Inferior parietal cortex (tissue), 1 donor: ENCODE measurements around the gene SF1.
"Not testable (repeated sequence)": the region's sequence is repeated elsewhere in the genome, so short reads cannot be mapped to it uniquely, and the experiment has no call there.

Experiments
- DNase-seq: peaks from one replicate; pipeline ENCODE4 v3.0.0-alpha.2; 2016; ENCODE audit errors: extremely low spot score

Gene SF1

GRCh38 chr11:64778473-64779298, at the start of gene SF1:
Gene SF1, minus strand, starts transcription at chr11:64778542. Its CDS starts 150 bp downstream, at chr11:64778392.
- DNase-seq, result peak; percentile 100

GRCh38 chr11:64827451-64827839, 49.1 kb upstream of the SF1 start:
- DNase-seq, result no peak

- DNase-seq, result no peak
Measured at GRCh38 chr11:64826578-64827450, 48.5 kb upstream of the SF1 start.

- DNase-seq, result no peak
Measured at GRCh38 chr11:64826062-64826461, 47.7 kb upstream of the SF1 start.

GRCh38 chr11:64823568-64824119, 45.3 kb upstream of the SF1 start:
- DNase-seq, result no peak

- no peak for DNase-seq
Measured at GRCh38 chr11:64817476-64817875, 39.1 kb upstream of the SF1 start.

- not testable (repeated sequence) for DNase-seq
Measured at GRCh38 chr11:64815433-64815832, 37.1 kb upstream of the SF1 start.

- DNase-seq, result no peak
Measured at GRCh38 chr11:64814712-64815187, 36.4 kb upstream of the SF1 start.

GRCh38 chr11:64813826-64814225, 35.5 kb upstream of the SF1 start:
- no peak for DNase-seq

GRCh38 chr11:64810891-64811272, 32.5 kb upstream of the SF1 start:
- no peak for DNase-seq

GRCh38 chr11:64810271-64810890, 32.0 kb upstream of the SF1 start, which contains the start of gene MEN1:
Gene MEN1, minus strand, starts transcription at chr11:64810551. Its CDS starts 442 bp downstream, at chr11:64810109.
- peak; percentile 95 for DNase-seq

GRCh38 chr11:64809781-64810241, 31.5 kb upstream of the SF1 start:
- DNase-seq, result no peak

- DNase-seq, result no peak
Measured at GRCh38 chr11:64805481-64805880, 27.1 kb upstream of the SF1 start.

- no peak for DNase-seq
Measured at GRCh38 chr11:64804346-64805210, 26.2 kb upstream of the SF1 start.

- no peak for DNase-seq
Measured at GRCh38 chr11:64803846-64804345, 25.6 kb upstream of the SF1 start.

GRCh38 chr11:64803158-64803845, 25.0 kb upstream of the SF1 start, which contains the start of gene MAP4K2:
Gene MAP4K2, minus strand, starts transcription at chr11:64803214. Its CDS starts 65 bp downstream, at chr11:64803149.
- DNase-seq, result peak; percentile 74

- no peak for DNase-seq
Measured at GRCh38 chr11:64802370-64803157, 24.2 kb upstream of the SF1 start.

GRCh38 chr11:64801561-64802369, 23.4 kb upstream of the SF1 start:
- no peak for DNase-seq
